ENCODE results near the gene FAM171A2.

DNA sequence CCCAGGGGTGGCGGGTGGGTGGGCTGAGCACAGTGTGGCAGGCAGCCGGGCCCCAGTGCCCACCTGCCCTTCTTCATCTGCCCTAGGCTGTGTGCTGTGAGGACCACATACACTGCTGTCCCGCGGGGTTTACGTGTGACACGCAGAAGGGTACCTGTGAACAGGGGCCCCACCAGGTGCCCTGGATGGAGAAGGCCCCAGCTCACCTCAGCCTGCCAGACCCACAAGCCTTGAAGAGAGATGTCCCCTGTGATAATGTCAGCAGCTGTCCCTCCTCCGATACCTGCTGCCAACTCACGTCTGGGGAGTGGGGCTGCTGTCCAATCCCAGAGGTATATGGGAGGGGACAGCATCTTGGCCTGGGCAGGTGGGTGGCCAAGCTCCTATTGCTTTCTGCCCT, 12.2 kb downstream of the FAM171A2 start:
- TF ChIP-seq POLR2A (IDR thresholded peaks at IDR 0.05) (no peak), EP300 (IDR thresholded peaks at IDR 0.05) (no peak)
- TF ChIP-seq, protein P1, sequence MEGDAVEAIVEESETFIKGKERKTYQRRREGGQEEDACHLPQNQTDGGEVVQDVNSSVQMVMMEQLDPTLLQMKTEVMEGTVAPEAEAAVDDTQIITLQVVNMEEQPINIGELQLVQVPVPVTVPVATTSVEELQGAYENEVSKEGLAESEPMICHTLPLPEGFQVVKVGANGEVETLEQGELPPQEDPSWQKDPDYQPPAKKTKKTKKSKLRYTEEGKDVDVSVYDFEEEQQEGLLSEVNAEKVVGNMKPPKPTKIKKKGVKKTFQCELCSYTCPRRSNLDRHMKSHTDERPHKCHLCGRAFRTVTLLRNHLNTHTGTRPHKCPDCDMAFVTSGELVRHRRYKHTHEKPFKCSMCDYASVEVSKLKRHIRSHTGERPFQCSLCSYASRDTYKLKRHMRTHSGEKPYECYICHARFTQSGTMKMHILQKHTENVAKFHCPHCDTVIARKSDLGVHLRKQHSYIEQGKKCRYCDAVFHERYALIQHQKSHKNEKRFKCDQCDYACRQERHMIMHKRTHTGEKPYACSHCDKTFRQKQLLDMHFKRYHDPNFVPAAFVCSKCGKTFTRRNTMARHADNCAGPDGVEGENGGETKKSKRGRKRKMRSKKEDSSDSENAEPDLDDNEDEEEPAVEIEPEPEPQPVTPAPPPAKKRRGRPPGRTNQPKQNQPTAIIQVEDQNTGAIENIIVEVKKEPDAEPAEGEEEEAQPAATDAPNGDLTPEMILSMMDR (IDR thresholded peaks at IDR 0.05) = no peak

Measured in tibial nerve (tissue), 4 donors.